ENCODE measurements around the gene CPAMD8.

- TF ChIP-seq CTCF (IDR thresholded peaks at IDR 0.05) = no peak
- no peak for TF ChIP-seq POLR2A (IDR thresholded peaks at IDR 0.05)
Measured at GRCh38 chr19:16871871-16872270, 154.7 kb downstream of the CPAMD8 start.
